Gastroesophageal sphincter (tissue), 4 donors: ENCODE data around the gene CD274. TPM values are rescaled to one million over a fixed set of nuclear protein-coding genes. Genes with fewer than 3 reads are reported as not detected.

ENCODE experiments used
- ATAC-seq: fragments of 150-250 bp; one replicate; pipeline ENCODE4 v1.9.1; 2016; ENCODE audit warnings: mild to moderate bottlenecking, moderate library complexity
- H3K27ac ChIP-seq, 4 donors: fragments of 200-600 bp; sonication (generic) in 3 of 4; 1 replicate in 3 of 4; 2 replicates in 1 of 4; pipeline ENCODE4 v1.5.1; 2016 to 2019
- H3K27me3 ChIP-seq: fragments of 200-600 bp; sonication (generic); one replicate; pipeline ENCODE4 v1.5.1; 2019
- H3K36me3 ChIP-seq, 2 donors: fragments of 200-600 bp; sonication (generic); one replicate each; pipeline ENCODE4 v1.5.1; 2019; ENCODE audit warnings: control low read depth in 1 of 2
- H3K4me1 ChIP-seq, 3 donors: fragments of 200-600 bp; sonication (generic); 1 replicate in 2 of 3; 2 replicates in 1 of 3; pipeline ENCODE4 v1.5.1; 2016 to 2019; ENCODE audit warnings: control low read depth in 2 of 3
- H3K4me3 ChIP-seq, 2 donors: fragments of 200-600 bp; sonication (generic); one replicate each; pipeline ENCODE4 v1.5.1; 2019; ENCODE audit warnings: mild to moderate bottlenecking in 1 of 2, moderate library complexity in 1 of 2
- H3K9me3 ChIP-seq, 3 donors: fragments of 200-600 bp; sonication (generic); one replicate each; pipeline ENCODE4 v1.5.1; 2017 to 2019; ENCODE audit warnings: control low read depth in 2 of 3
- EP300 ChIP-seq: sonication (generic); formaldehyde crosslinking; IDR thresholded peaks from one replicate; pipeline ENCODE4 v1.6.1; 2017; ENCODE audit warnings: antibody characterized with exemption, mild to moderate bottlenecking
- POLR2A ChIP-seq, 2 donors: fragments of 450-650 bp; IDR thresholded peaks; one replicate each; pipeline ENCODE4 v1.6.1; 2017; ENCODE audit warnings: antibody characterized with exemption in 2 of 2, mild to moderate bottlenecking in 2 of 2, moderate library complexity in 1 of 2
- POLR2AphosphoS5 ChIP-seq: sonication (generic); formaldehyde crosslinking; IDR thresholded peaks from one replicate; pipeline ENCODE4 v1.6.1; 2017; ENCODE audit warnings: antibody characterized with exemption
- WGBS, 2 donors: methylation state at CpG; one replicate each; pipeline ENCODE4 v1.1.5; 2018; ENCODE audit warnings: low coverage in 1 of 2; 5-methylcytosine and 5-hydroxymethylcytosine counted together
- total RNA-seq, 4 donors: library from RNA; depleted of rRNA; stranded (reverse); fragments of >200 nt; gene quantifications; one replicate each; pipeline ENCODE4 v1.1.0, GENCODE V29; 2016
- TF ChIP-seq, protein P1 (sequence below), 4 experiments: fragments of 200-600 bp in 2 of 4; fragments of 450-650 bp in 2 of 4; sonication (generic) in 1 of 4; IDR thresholded peaks; one replicate each; pipeline ENCODE4 v1.5.1; 2017 to 2019; ENCODE audit warnings: antibody characterized with exemption in 4 of 4, mild to moderate bottlenecking in 2 of 4, moderate library complexity in 2 of 4

CD274 gene
- total RNA-seq, 4 donors from 2014 or later: 0.73 to 3.6 (median 2.7) TPM

GRCh38 chr9:5452286-5452609 is 1.9 kb downstream of the CD274 start:
- TF ChIP-seq POLR2AphosphoS5 (no peak), EP300 (no peak), POLR2A (IDR thresholded peaks at IDR 0.05) (no peak)
- TF ChIP-seq, protein P1, sequence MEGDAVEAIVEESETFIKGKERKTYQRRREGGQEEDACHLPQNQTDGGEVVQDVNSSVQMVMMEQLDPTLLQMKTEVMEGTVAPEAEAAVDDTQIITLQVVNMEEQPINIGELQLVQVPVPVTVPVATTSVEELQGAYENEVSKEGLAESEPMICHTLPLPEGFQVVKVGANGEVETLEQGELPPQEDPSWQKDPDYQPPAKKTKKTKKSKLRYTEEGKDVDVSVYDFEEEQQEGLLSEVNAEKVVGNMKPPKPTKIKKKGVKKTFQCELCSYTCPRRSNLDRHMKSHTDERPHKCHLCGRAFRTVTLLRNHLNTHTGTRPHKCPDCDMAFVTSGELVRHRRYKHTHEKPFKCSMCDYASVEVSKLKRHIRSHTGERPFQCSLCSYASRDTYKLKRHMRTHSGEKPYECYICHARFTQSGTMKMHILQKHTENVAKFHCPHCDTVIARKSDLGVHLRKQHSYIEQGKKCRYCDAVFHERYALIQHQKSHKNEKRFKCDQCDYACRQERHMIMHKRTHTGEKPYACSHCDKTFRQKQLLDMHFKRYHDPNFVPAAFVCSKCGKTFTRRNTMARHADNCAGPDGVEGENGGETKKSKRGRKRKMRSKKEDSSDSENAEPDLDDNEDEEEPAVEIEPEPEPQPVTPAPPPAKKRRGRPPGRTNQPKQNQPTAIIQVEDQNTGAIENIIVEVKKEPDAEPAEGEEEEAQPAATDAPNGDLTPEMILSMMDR (IDR thresholded peaks at IDR 0.05): no peak
- ATAC-seq: no peak
- 83% methylated on average over 1 of the region's 1 CpG; no CpG with 5 or more reads in 1 of the 2 donors for WGBS, 2 donors
- H3K4me3 ChIP-seq: no peak overlapping the region
- H3K9me3 ChIP-seq: no peaks in the 10 kb centered on the region
- H3K27ac ChIP-seq: no peak overlapping the region
- H3K27me3 ChIP-seq: no peaks in the 10 kb centered on the region
- peaks cover 0 to 35% (median 6%) of the 10 kb centered on the region in 3 donors for H3K4me1 ChIP-seq
- peaks cover 0 to 3% of the 10 kb centered on the region in 2 donors for H3K36me3 ChIP-seq

DNA sequence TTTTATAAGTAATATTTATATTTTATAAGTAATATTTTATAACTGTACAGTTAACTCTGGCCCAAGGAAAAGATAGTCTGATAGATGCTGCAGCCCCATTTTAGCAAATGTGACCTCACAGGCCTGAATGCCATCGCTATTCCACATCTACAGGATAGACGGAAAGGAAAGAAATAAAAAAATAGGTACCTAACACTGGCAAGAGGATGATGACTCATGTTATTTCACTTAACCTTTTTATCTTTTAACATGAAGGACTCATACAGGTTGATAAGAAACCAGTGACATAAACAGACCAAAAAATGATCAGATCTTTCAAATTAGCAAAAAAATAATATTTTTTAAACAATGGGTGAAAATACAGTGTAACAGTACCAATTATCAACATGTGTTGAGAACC is 2.7 kb downstream of the CD274 start:
- no peak for ATAC-seq
- TF ChIP-seq, protein P1 (IDR thresholded peaks at IDR 0.05): no peak
- TF ChIP-seq POLR2A (IDR thresholded peaks at IDR 0.05): no peak
- TF ChIP-seq POLR2AphosphoS5: no peak
- no peak for TF ChIP-seq EP300
- no peak overlapping the region for H3K27ac ChIP-seq
- H3K4me1 ChIP-seq: peaks cover 0 to 35% (median 6%) of the 10 kb centered on the region in 3 donors
- no peaks in the 10 kb centered on the region for H3K27me3 ChIP-seq
- 80 to 90% methylated on average over 2 of the region's 2 CpGs for WGBS, 2 donors
- H3K9me3 ChIP-seq: no peaks in the 10 kb centered on the region
- H3K36me3 ChIP-seq: peaks cover 0 to 10% of the 10 kb centered on the region in 2 donors
- H3K4me3 ChIP-seq: no peak overlapping the region

GRCh38 chr9:5453673-5454072 is 3.3 kb downstream of the CD274 start:
- ATAC-seq: no peak
- no peak for TF ChIP-seq POLR2AphosphoS5
- TF ChIP-seq EP300: no peak
- TF ChIP-seq POLR2A (IDR thresholded peaks at IDR 0.05): no peak
- TF ChIP-seq, protein P1 (IDR thresholded peaks at IDR 0.05): no peak
- Histone ChIP-seq H3K9me3 (no peaks in the 10 kb centered on the region), H3K4me1 (peaks cover 0 to 35% (median 6%) of the 10 kb centered on the region in 3 donors), H3K4me3 (no peak overlapping the region), H3K27me3 (no peaks in the 10 kb centered on the region), H3K27ac (no peak overlapping the region), H3K36me3 (peaks cover 0 to 15% of the 10 kb centered on the region in 2 donors)
- WGBS, 2 donors: 44 to 69% methylated on average over 2 of the region's 2 CpGs

GRCh38 chr9:5455181-5455580 is 4.8 kb downstream of the CD274 start:
- Histone ChIP-seq H3K36me3 (peaks cover 0 to 22% of the 10 kb centered on the region in 2 donors), H3K4me3 (no peak overlapping the region), H3K9me3 (no peaks in the 10 kb centered on the region), H3K27ac (no peak overlapping the region), H3K27me3 (no peaks in the 10 kb centered on the region), H3K4me1 (peaks cover 0 to 23% (median 6%) of the 10 kb centered on the region in 3 donors)
- TF ChIP-seq EP300 (no peak), POLR2A (IDR thresholded peaks at IDR 0.05) (no peak), POLR2AphosphoS5 (no peak)
- TF ChIP-seq, protein P1 (IDR thresholded peaks at IDR 0.05): no peak
- 29 to 40% methylated on average over 2 of the region's 2 CpGs for WGBS, 2 donors
- ATAC-seq: no peak

DNA sequence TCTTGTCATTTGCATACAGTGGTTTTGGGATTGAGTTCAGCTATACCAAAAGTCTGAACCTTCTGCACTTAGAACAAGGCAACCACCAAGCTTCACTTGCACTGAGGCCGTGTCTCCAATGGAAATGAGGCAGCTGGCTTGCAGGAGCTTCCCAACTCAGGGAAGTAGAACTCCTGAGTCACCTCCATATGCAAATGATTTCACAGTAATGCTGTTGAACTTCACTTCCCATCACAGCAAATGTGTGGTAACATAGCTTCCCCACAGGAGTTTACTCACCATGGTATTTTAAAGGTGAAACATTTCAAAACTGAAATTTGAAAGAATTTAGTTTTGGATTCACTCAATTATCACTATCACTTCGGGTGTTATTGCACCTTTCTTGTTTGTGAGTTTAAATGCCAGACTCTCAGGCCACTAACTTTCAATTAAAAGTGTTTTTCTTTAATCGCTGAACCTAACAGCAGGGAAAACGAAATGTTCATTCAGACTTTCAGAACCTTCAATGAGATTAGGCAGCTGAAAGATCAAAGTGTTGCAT is 9.0 kb downstream of the CD274 start:
- Histone ChIP-seq H3K4me1 (no peaks in the 10 kb centered on the region), H3K36me3 (peaks cover 0 to 33% of the 10 kb centered on the region in 2 donors), H3K9me3 (no peaks in the 10 kb centered on the region), H3K4me3 (no peak overlapping the region), H3K27ac (no peak overlapping the region), H3K27me3 (no peaks in the 10 kb centered on the region)
- TF ChIP-seq EP300 (no peak), POLR2A (IDR thresholded peaks at IDR 0.05) (no peak), POLR2AphosphoS5 (no peak)
- TF ChIP-seq, protein P1 (IDR thresholded peaks at IDR 0.05): no peak
- no peak for ATAC-seq
- 77 to 92% methylated on average over 4 of the region's 4 CpGs for WGBS, 2 donors
